GM12872 (cell line): ENCODE results near the gene RPL19.

ENCODE experiments used
- TF ChIP-seq, protein P1 (sequence below): IDR thresholded peaks from 3 replicates; pipeline ENCODE4 v1.5.1; 2011; ENCODE audit warnings: low read depth, mild to moderate bottlenecking, low read length, moderate library complexity; ENCODE audit not compliant: insufficient read depth

The RPL19 gene

DNA sequence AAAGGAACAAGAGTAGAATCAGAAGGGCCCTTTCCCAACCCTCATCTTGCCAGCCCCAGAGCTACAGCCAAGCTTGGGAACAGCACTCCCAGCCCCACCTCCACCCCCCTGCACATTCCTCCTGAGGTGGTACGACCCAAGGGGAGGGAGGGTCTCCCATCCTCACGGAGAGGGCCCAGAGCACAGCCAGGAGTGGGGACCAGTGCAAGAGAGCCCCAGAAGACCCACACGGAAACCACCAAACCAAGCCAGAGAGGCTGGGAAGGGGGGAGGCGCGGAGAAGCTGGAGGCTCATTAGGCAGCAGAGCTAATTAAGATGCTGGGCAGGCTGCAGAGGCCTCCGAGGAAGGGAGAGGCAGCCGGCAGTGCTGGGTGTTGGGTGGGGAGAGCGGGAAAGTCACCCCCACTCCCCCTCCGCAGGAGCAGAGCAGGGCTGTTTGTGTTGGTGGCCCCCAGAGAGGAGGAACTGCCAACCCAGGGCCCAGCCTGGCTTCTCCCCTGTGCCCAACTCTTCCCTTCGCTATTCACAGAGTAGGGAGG is 5.0 kb upstream of the RPL19 start:
- TF ChIP-seq, protein P1, sequence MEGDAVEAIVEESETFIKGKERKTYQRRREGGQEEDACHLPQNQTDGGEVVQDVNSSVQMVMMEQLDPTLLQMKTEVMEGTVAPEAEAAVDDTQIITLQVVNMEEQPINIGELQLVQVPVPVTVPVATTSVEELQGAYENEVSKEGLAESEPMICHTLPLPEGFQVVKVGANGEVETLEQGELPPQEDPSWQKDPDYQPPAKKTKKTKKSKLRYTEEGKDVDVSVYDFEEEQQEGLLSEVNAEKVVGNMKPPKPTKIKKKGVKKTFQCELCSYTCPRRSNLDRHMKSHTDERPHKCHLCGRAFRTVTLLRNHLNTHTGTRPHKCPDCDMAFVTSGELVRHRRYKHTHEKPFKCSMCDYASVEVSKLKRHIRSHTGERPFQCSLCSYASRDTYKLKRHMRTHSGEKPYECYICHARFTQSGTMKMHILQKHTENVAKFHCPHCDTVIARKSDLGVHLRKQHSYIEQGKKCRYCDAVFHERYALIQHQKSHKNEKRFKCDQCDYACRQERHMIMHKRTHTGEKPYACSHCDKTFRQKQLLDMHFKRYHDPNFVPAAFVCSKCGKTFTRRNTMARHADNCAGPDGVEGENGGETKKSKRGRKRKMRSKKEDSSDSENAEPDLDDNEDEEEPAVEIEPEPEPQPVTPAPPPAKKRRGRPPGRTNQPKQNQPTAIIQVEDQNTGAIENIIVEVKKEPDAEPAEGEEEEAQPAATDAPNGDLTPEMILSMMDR, result no peak

DNA sequence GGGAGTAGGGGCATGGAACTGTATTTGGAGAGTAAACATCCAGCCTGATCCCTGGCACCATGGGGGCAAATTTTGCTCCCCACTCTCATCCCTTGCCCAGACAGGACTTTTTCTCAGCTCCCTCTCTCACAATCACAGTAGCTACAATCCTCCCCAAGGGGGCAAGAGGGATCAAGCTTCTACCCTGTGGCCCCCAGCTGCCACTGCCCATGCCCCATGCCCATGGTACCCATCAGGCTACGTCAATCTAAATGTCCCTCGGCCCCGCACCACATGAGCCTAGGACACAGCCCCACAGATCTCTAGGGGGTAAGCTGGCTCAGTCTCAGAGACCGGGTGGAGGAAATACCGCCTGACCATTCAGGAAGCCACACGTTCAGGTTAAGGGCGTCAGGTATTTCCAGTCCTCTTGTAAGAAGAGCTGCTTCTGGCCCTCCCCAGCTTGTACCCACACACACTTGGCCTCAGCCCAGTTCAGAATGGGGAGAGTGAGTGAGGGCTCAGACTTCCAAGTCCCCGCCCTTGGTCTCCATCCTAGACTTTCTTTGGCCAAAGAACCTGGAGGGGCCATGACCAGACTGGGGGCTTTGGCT is 4.4 kb upstream of the RPL19 start:
- TF ChIP-seq, protein P1, result no peak

DNA sequence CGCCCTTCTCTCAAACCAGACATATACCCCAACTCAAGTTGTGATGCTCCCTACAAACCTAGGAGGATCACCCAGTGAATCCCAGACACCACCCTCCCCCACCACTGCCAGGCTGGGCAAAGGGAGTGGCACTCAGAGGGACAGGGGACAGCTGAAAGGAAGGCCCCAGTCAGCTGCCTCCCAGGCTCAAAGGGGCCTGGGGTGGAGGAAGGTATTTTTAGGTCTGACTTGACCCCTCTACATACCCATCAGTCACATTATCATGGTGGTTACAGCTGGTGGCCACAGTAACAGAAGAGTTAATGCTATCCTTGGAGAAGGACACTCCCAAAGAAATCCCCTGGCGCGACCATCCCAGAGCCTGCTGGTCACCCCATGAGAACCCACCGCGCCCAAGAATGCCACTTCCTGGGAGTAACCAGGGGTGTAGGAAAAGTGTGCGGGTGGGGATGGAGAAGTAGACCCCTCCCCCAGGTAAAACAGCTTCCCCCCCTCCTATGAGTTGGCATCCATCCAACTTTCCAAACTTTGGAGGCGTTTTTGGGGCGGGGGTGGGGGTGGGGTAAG is 3.8 kb upstream of the RPL19 start:
- TF ChIP-seq, protein P1, result no peak

DNA sequence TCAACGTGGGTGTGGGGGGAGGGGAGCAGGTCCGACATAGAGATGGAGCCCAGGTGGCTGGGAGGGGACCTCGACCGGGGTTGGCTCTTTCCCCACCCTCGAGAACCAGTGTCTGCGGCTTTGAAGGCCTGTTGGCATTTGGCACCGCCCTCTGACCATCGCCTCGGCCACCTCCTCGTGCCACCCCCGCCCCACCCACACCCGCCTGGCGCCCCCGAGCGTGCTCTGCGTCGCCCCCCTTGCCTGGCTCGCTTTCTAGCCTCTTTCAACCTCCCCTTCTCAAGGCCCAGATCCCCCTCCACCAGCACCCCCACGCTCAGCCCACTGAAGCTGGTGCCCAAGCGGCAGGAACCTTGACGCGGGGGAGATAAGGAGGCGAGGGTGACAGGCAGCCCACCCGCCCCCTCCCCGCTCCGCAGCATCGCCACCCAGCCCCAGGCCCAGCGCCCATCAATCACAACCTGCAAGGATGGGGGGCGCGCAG is 3.2 kb upstream of the RPL19 start:
- TF ChIP-seq, protein P1, result no peak

DNA sequence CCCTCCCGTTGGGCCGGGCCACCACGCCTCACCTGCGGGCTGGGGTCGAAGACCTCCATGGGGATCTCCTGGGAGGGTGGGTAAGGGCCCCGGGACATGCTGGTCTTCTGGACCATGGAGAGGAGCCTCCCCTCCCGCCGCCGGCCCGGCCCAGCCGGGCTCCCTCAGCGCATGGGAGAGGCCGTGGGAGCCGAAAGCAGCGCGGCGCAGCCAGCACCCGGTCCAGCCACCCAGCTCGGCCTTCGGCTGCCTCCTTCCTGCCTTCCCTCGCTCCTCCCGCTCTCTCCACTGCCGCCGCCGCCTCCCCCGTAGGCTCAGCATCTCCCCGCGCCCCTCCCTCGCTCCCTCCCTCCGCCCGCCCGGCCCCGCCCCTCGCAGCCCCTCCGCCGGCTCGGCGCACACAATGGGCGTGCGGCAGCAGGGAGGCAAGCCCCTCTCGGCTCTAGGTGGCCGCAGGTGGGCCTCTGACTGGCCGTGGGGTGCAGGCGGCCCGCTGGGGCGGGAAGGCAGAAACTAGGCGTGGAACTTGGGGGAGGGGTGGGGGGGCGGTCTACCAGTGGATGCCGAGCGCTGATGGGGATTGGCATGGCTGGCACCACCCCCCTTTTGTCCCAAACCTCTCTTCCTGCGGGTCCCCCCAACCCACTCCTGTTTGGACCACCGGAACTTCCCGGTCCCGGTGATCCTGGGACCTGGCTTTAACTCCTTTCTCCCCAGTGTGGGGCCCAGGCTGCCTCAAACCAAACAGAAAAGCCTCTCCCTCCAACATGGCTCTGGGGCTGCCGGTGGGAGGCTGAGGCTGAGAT is 2.5 kb upstream of the RPL19 start, which contains the start of gene CACNB1:
CACNB1 (minus strand) TSS at position 290 of the 806 bp plus-strand sequence; CDS start at position 116, 174 bp downstream.
- TF ChIP-seq, protein P1, result no peak

DNA sequence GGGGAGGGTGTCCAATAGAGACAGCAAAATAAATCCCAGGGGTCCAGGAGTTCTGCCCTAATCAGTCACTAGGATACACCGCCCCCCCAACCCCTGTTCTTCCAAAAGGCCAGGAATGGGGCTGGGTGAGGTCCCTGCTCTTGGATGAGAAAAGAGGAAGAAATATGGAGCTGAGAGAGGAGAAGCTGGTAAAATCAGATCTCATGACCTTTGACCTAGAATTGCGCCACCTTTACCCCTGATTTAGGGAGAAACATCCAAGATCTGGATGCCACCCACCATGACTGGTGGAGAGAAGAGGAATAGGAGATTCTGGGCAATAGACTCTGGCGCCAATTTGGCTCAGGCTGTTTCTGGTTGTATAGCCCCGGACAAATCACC is 1.9 kb upstream of the RPL19 start:
- TF ChIP-seq, protein P1, result no peak

DNA sequence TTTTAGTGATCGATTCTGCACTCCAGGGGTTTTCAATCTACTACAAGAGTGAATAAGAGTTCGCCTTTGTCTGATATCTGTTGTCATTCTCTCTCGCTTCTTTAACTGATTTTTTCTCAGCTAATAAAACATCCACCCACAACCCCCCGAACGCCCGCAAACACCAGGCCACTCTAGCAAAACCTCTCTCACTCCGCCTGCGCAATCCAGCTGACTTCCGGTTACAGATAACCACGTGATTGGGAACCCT is 338 bp upstream of the RPL19 start:
- TF ChIP-seq, protein P1, result no peak
